Gastroesophageal sphincter (tissue), 3 donors: ENCODE results near the gene MILR1.

Experiments
- EP300 ChIP-seq: sonication (generic); formaldehyde crosslinking; IDR thresholded peaks from one replicate; pipeline ENCODE4 v1.6.1; 2017; ENCODE audit warnings: antibody characterized with exemption, mild to moderate bottlenecking
- POLR2A ChIP-seq, 2 donors: fragments of 450-650 bp; IDR thresholded peaks; one replicate each; pipeline ENCODE4 v1.6.1; 2017; ENCODE audit warnings: antibody characterized with exemption in 2 of 2, mild to moderate bottlenecking in 2 of 2, moderate library complexity in 1 of 2
- POLR2AphosphoS5 ChIP-seq: sonication (generic); formaldehyde crosslinking; IDR thresholded peaks from one replicate; pipeline ENCODE4 v1.6.1; 2017; ENCODE audit warnings: antibody characterized with exemption
- TF ChIP-seq, protein P1 (sequence below), 4 experiments: fragments of 200-600 bp in 2 of 4; fragments of 450-650 bp in 2 of 4; sonication (generic) in 1 of 4; IDR thresholded peaks; one replicate each; pipeline ENCODE4 v1.5.1; 2017 to 2019; ENCODE audit warnings: antibody characterized with exemption in 4 of 4, mild to moderate bottlenecking in 2 of 4, moderate library complexity in 2 of 4

DNA sequence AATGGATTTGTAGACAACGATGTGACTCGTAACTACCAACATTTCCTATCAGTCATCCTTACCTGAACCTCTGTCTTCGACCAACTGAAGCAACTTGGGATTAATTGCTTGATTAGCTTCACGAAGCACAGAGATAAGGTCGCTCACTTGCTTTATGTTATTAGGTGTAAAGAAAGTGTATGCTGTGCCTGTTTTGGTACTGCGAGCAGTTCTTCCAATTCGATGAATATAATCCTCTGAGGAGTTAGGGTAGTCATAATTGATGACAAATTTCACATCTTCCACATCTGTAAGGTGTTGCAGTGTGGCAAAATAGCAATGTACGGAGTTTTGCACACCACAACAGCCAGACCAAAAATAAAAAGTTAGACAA is 51.6 kb downstream of the MILR1 start:
- TF ChIP-seq POLR2AphosphoS5 (no peak), EP300 (no peak), POLR2A (IDR thresholded peaks at IDR 0.05) (no peak)
- TF ChIP-seq, protein P1, sequence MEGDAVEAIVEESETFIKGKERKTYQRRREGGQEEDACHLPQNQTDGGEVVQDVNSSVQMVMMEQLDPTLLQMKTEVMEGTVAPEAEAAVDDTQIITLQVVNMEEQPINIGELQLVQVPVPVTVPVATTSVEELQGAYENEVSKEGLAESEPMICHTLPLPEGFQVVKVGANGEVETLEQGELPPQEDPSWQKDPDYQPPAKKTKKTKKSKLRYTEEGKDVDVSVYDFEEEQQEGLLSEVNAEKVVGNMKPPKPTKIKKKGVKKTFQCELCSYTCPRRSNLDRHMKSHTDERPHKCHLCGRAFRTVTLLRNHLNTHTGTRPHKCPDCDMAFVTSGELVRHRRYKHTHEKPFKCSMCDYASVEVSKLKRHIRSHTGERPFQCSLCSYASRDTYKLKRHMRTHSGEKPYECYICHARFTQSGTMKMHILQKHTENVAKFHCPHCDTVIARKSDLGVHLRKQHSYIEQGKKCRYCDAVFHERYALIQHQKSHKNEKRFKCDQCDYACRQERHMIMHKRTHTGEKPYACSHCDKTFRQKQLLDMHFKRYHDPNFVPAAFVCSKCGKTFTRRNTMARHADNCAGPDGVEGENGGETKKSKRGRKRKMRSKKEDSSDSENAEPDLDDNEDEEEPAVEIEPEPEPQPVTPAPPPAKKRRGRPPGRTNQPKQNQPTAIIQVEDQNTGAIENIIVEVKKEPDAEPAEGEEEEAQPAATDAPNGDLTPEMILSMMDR (IDR thresholded peaks at IDR 0.05), result no peak
